PC-9 (cell line): ENCODE data around the gene BMI1.

ENCODE experiments used
- EZH2 ChIP-seq: fragments of 200-600 bp; sonication (generic); IDR thresholded peaks from 2 replicates; pipeline ENCODE4 v1.8.0; 2017; ENCODE audit warnings: antibody characterized with exemption, low read depth
- TF ChIP-seq, protein P1 (sequence below): fragments of 200-600 bp; sonication (generic); conservative IDR thresholded peaks from 2 replicates; pipeline ENCODE4 v1.6.1; 2017; ENCODE audit warnings: mixed run types, antibody characterized with exemption, mild to moderate bottlenecking, moderate library complexity

DNA sequence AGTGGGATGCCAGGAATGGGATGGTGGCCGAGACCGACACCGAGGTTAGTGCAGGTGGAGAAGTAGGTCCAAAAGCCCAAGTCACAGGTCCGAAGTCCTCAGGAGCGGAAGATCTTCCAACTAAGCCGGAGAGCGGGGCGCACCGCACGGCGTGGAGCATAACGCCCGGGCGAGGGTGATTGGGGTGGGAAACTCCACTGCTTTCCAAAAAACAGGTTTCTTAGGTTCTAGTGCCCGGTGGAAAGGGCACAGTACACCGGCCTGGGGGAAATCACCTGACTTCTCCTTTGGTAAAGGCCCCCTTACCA lies 13.0 kb downstream of the BMI1 start:
- TF ChIP-seq, protein P1, sequence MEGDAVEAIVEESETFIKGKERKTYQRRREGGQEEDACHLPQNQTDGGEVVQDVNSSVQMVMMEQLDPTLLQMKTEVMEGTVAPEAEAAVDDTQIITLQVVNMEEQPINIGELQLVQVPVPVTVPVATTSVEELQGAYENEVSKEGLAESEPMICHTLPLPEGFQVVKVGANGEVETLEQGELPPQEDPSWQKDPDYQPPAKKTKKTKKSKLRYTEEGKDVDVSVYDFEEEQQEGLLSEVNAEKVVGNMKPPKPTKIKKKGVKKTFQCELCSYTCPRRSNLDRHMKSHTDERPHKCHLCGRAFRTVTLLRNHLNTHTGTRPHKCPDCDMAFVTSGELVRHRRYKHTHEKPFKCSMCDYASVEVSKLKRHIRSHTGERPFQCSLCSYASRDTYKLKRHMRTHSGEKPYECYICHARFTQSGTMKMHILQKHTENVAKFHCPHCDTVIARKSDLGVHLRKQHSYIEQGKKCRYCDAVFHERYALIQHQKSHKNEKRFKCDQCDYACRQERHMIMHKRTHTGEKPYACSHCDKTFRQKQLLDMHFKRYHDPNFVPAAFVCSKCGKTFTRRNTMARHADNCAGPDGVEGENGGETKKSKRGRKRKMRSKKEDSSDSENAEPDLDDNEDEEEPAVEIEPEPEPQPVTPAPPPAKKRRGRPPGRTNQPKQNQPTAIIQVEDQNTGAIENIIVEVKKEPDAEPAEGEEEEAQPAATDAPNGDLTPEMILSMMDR: no peak
- no peak for TF ChIP-seq EZH2
